ENCODE measurements around the gene WDR54.

DNA sequence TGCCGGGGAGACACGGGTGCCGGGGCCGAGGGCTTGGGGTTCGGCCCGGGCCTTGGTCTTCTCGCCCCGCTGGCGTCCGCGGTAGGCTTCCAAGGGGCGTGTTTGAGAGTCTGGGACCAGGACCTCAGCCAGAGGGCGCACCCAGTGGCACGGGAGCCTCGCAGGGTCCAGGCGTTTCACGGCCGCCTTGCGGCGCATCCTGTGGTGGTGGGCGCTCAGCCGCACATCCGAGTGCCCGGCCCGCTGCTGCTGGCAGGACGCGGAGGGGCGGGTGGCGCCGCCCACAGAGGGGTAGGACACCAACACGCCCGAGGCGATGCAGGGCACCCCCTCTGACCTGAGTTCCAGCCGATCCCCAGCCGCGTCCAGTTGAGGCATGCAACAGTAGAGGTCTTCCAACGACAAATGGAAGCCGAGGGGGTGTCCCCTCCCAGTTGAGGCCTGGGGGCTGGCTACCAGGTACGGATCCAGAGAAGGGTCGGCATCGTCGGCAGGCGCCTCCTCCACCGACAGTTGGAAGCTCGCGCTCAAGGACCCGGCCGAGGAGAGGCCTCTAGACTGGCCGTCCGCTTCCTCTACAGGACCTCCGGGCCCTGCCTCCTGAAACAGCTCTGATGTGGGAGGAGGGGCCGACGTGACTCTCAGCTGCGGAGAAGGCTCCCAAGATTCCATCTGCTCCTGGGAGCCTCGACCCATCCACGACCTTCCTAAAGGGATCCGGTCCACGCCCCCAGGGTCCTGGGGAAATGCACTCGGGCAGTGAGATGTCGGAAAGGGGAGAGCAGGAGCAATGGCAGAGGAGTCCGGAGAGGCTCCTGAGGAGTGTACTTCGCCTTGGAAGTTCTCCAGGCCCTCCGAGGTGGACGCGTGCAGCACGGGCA is 6.4 kb upstream of the WDR54 start:
- TF ChIP-seq, protein P1, sequence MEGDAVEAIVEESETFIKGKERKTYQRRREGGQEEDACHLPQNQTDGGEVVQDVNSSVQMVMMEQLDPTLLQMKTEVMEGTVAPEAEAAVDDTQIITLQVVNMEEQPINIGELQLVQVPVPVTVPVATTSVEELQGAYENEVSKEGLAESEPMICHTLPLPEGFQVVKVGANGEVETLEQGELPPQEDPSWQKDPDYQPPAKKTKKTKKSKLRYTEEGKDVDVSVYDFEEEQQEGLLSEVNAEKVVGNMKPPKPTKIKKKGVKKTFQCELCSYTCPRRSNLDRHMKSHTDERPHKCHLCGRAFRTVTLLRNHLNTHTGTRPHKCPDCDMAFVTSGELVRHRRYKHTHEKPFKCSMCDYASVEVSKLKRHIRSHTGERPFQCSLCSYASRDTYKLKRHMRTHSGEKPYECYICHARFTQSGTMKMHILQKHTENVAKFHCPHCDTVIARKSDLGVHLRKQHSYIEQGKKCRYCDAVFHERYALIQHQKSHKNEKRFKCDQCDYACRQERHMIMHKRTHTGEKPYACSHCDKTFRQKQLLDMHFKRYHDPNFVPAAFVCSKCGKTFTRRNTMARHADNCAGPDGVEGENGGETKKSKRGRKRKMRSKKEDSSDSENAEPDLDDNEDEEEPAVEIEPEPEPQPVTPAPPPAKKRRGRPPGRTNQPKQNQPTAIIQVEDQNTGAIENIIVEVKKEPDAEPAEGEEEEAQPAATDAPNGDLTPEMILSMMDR (IDR thresholded peaks at IDR 0.05): peak in 4 of 6 experiments; percentile 19 to 40 (median 28)
- no peak for TF ChIP-seq POLR2A (IDR thresholded peaks at IDR 0.05)
